Measurements from ENCODE around the gene GNB3. TPM values are rescaled to one million over a fixed set of nuclear protein-coding genes. Genes with fewer than 3 reads are reported as not detected.

Gene GNB3
- total RNA-seq, 1 experiment from 2014 or later, result 14.0 TPM

DNA sequence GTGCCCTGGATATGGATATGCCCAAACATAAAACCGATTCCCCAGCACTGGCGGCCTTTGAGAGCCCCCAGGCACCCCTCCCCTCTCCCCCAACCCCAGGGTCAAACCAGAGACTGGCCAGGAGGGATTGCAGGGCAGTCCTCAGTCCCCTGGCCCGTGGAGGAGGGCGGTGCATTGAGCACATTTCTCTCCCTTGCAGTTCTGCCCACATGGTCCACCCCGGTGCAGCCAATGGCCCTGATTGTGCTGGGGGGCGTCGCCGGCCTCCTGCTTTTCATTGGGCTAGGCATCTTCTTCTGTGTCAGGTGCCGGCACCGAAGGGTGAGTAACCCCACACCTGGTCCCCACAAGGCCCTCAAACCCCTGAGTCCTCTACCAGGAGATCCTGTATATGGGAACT is 22.5 kb upstream of the GNB3 start (continued):
- TF ChIP-seq, protein P1, sequence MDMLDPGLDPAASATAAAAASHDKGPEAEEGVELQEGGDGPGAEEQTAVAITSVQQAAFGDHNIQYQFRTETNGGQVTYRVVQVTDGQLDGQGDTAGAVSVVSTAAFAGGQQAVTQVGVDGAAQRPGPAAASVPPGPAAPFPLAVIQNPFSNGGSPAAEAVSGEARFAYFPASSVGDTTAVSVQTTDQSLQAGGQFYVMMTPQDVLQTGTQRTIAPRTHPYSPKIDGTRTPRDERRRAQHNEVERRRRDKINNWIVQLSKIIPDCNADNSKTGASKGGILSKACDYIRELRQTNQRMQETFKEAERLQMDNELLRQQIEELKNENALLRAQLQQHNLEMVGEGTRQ (CRISPR knock-in tag; IDR thresholded peaks at IDR 0.05), result peak; percentile 70
- TF ChIP-seq, protein P2, sequence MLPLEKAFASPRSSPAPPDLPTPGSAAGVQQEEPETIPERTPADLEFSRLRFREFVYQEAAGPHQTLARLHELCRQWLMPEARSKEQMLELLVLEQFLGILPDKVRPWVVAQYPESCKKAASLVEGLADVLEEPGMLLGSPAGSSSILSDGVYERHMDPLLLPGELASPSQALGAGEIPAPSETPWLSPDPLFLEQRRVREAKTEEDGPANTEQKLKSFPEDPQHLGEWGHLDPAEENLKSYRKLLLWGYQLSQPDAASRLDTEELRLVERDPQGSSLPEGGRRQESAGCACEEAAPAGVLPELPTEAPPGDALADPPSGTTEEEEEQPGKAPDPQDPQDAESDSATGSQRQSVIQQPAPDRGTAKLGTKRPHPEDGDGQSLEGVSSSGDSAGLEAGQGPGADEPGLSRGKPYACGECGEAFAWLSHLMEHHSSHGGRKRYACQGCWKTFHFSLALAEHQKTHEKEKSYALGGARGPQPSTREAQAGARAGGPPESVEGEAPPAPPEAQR (CRISPR knock-in tag; IDR thresholded peaks at IDR 0.05), result no peak
- TF ChIP-seq TCF7 (CRISPR knock-in tag; IDR thresholded peaks at IDR 0.05; ENCODE audit: low read depth), result no peak
- no peak for TF ChIP-seq FOXP1 (CRISPR knock-in tag; IDR thresholded peaks at IDR 0.05; ENCODE audit: borderline replicate concordance)
- TF ChIP-seq, protein P3, sequence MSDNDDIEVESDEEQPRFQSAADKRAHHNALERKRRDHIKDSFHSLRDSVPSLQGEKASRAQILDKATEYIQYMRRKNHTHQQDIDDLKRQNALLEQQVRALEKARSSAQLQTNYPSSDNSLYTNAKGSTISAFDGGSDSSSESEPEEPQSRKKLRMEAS (CRISPR knock-in tag; IDR thresholded peaks at IDR 0.05), result peak; percentile 21; the same call in 1 of the 2 replicates

DNA sequence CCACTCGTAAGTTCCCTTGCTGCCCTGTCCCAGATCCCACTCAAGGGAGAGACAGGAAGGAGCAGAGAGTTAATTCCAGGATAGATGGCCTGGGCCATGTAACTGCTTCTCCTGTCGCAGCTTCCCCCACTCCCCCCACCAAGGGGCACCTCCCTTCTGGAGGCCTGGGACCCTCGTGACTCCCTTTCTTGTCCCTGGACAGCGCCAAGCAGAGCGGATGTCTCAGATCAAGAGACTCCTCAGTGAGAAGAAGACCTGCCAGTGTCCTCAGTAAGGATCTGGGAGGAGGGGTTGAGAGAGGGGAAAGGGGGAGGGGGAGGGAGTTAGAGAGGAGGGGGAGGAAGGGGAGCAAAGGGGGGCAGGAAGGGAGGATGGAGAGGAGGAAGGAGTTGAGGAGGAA is 22.1 kb upstream of the GNB3 start:
- peaks cover 63% of the 10 kb centered on the region for H3K27me3 Mint-ChIP-seq (ENCODE audit: low read depth)
- ChIA-PET POLR2A (interaction anchor here (1.1 to 1.5 kb wide), 2 partner anchors 49 to 66 kb away, joined by 3 to 5 read pairs; partner anchors contain the start of gene MLF2), CTCF (interaction anchor here (0.6 to 2.4 kb wide), 3 partner anchors 65 to 1325 kb away, joined by 3 to 8 read pairs (median 3); partner anchors contain the start of gene COPS7A)
- DNase-seq (ENCODE audit: low spot score), result no peak
- H3K9me3 Mint-ChIP-seq, result no peaks in the 10 kb centered on the region
- peak overlapping the region; percentile 56 for H3K4me3 Mint-ChIP-seq
- H3K36me3 Mint-ChIP-seq, result no peaks in the 10 kb centered on the region
- H3K4me1 Mint-ChIP-seq, result peaks cover 51% of the 10 kb centered on the region
- ATAC-seq, result no peak
- H3K27ac Mint-ChIP-seq, result no peak overlapping the region; the same call in 1 of the 2 replicates
- TF ChIP-seq CBFB (CRISPR knock-in tag; IDR thresholded peaks at IDR 0.05; ENCODE audit: low read depth) (no peak), ZNF121 (CRISPR knock-in tag; IDR thresholded peaks at IDR 0.05) (no peak), FOXJ3 (CRISPR knock-in tag; IDR thresholded peaks at IDR 0.05; ENCODE audit: borderline replicate concordance) (no peak)
- TF ChIP-seq, protein P4, sequence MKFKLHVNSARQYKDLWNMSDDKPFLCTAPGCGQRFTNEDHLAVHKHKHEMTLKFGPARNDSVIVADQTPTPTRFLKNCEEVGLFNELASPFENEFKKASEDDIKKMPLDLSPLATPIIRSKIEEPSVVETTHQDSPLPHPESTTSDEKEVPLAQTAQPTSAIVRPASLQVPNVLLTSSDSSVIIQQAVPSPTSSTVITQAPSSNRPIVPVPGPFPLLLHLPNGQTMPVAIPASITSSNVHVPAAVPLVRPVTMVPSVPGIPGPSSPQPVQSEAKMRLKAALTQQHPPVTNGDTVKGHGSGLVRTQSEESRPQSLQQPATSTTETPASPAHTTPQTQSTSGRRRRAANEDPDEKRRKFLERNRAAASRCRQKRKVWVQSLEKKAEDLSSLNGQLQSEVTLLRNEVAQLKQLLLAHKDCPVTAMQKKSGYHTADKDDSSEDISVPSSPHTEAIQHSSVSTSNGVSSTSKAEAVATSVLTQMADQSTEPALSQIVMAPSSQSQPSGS (CRISPR knock-in tag; IDR thresholded peaks at IDR 0.05; ENCODE audit: borderline replicate concordance, low read depth), result no peak

DNA sequence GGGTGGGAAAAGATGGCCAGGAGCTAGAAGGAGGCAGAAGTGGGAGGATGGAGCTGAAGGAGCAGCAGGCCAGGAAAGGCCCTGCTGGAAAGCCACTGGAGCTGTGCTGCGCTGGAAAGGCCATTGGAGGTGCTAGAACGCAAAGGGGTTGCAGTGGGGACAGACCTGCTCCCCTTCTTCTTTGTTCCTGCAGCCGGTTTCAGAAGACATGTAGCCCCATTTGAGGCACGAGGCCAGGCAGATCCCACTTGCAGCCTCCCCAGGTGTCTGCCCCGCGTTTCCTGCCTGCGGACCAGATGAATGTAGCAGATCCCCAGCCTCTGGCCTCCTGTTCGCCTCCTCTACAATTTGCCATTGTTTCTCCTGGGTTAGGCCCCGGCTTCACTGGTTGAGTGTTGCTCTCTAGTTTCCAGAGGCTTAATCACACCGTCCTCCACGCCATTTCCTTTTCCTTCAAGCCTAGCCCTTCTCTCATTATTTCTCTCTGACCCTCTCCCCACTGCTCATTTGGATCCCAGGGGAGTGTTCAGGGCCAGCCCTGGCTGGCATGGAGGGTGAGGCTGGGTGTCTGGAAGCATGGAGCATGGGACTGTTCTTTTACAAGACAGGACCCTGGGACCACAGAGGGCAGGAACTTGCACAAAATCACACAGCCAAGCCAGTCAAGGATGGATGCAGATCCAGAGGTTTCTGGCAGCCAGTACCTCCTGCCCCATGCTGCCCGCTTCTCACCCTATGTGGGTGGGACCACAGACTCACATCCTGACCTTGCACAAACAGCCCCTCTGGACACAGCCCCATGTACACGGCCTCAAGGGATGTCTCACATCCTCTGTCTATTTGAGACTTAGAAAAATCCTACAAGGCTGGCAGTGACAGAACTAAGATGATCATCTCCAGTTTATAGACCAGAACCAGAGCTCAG is 21.4 kb upstream of the GNB3 start:
- DNase-seq (ENCODE audit: low spot score) (no peak), ATAC-seq (no peak)
- POLR2A ChIA-PET, result interaction anchor here (1.1 to 1.5 kb wide), 2 partner anchors 50 to 67 kb away, joined by 3 to 5 read pairs; partner anchors contain the start of gene MLF2
- peak overlapping the region; percentile 25; the same call in 1 of the 2 replicates for H3K4me3 Mint-ChIP-seq
- H3K4me1 Mint-ChIP-seq, result peaks cover 54% of the 10 kb centered on the region
- peak overlapping the region; percentile 12 for H3K27ac Mint-ChIP-seq
- TF ChIP-seq ZBTB21 (CRISPR knock-in tag; IDR thresholded peaks at IDR 0.05; ENCODE audit: borderline replicate concordance) (no peak), NFATC4 (CRISPR knock-in tag; IDR thresholded peaks at IDR 0.05) (no peak), RORB (CRISPR knock-in tag; IDR thresholded peaks at IDR 0.05) (no peak), ESRRA (CRISPR knock-in tag; IDR thresholded peaks at IDR 0.05; ENCODE audit: borderline replicate concordance) (no peak), MXD4 (CRISPR knock-in tag; IDR thresholded peaks at IDR 0.05; ENCODE audit: borderline replicate concordance) (no peak), CREB1 (CRISPR knock-in tag; IDR thresholded peaks at IDR 0.05) (no peak), TEAD1 (CRISPR knock-in tag; IDR thresholded peaks at IDR 0.05) (no peak), ZNF232 (CRISPR knock-in tag; IDR thresholded peaks at IDR 0.05) (no peak)
- TF ChIP-seq, protein P1 (CRISPR knock-in tag; IDR thresholded peaks at IDR 0.05), result no peak
- TF ChIP-seq, protein P5, sequence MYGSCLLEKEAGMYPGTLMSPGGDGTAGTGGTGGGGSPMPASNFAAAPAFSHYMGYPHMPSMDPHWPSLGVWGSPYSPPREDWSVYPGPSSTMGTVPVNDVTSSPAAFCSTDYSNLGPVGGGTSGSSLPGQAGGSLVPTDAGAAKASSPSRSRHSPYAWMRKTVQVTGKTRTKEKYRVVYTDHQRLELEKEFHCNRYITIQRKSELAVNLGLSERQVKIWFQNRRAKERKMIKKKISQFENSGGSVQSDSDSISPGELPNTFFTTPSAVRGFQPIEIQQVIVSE (CRISPR knock-in tag; IDR thresholded peaks at IDR 0.05; ENCODE audit: borderline replicate concordance), result no peak
- TF ChIP-seq, protein P6, sequence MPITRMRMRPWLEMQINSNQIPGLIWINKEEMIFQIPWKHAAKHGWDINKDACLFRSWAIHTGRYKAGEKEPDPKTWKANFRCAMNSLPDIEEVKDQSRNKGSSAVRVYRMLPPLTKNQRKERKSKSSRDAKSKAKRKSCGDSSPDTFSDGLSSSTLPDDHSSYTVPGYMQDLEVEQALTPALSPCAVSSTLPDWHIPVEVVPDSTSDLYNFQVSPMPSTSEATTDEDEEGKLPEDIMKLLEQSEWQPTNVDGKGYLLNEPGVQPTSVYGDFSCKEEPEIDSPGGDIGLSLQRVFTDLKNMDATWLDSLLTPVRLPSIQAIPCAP (CRISPR knock-in tag; IDR thresholded peaks at IDR 0.05), result no peak
- H3K27me3 Mint-ChIP-seq (ENCODE audit: low read depth), result peaks cover 62% of the 10 kb centered on the region
- H3K9me3 Mint-ChIP-seq, result no peaks in the 10 kb centered on the region
- CTCF ChIA-PET, result interaction anchor here (0.7 to 2.4 kb wide), 2 partner anchors 65 to 1324 kb away, joined by 3 to 8 read pairs; no protein-coding TSS in a partner anchor
- no peaks in the 10 kb centered on the region for H3K36me3 Mint-ChIP-seq

All from WTC11 (cell line).